GM21360 (cell line): ENCODE results near the gene DNAH5.

Source experiments
- ATAC-seq: cut with Tn5 transposase; IDR thresholded peaks from one replicate; pipeline ENCODE4 v1.9.1; 2021; ENCODE audit warnings: mild to moderate bottlenecking, moderate library complexity; ENCODE audit not compliant: unreplicated experiment

Gene DNAH5

DNA sequence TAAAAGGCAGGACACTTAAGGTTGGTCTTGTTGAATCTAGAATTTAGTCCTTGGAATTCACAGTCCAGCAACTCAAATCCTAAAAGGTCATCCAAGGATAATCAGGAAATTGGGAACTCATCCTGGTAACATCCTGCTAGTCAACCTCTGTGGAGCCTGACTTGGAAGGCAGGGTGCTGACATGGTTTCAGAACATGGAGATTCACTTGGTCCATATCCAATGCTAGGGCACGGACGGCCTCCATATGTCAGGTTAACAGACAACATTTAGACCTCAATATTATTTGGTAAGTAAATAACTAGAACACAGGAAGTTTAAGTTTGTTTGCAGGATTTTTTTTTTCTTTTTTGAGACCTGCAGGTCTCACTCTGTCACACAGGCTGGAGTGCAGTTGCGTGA lies 783 bp upstream of the DNAH5 start:
- ATAC-seq, result no peak

DNA sequence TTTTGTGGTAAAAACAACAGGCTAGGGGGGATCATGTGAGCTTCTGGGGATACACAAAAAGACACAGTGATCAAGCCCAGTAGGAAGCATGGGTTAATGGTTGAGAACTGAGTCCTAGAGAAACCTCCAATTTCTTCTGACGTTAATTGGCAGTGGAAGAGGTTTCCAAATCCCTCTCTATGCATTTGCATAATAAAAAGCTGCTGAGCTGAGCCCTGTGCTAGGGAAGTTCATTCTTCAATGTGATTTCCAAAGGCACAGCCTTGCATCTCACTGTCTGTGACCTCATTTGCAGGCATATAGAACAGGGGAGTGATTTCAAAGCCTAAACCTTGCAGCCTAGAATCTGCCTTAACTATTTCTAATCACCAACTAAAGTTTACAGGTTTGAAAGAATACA lies 812 bp downstream of the DNAH5 start:
- no peak for ATAC-seq

DNA sequence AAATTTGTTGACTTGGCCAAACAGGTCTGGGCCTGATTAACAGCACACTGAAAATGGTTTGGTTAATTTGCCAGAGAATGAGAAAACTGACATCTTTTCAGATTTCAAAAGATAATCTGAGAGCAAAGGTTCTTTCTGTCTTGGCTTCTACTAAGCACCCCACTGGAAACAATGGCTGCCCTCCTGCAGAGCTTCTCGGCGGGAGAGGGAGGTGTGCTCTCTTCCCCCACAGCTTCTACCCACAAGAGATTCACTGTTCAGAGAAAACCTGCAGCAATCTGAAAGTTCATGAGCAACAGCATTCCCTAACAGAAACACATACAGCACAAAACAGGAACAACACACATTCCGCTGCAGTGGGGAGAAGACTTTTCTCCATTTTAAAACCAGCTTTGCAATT lies 3.0 kb downstream of the DNAH5 start:
- no peak for ATAC-seq

DNA sequence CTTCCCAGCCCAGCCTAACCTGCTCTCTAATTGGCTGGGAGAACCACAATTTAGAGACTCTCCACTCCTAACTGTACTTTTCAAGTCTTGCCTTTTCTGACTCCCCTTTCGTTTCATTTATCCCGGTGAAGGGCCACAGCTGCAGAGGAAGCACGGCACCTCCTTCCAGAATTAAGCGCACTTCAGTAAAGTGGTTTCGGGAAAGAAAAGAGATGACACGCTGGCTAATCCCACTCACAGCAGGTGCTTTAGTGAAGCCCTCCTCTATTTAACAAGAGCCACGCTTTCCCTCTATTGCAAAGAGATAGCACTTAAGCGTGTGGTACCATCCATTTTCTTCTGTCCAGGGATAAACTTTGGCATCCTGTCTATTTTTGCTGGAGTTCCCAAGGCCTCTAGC lies 4.8 kb downstream of the DNAH5 start:
- ATAC-seq, result no peak

DNA sequence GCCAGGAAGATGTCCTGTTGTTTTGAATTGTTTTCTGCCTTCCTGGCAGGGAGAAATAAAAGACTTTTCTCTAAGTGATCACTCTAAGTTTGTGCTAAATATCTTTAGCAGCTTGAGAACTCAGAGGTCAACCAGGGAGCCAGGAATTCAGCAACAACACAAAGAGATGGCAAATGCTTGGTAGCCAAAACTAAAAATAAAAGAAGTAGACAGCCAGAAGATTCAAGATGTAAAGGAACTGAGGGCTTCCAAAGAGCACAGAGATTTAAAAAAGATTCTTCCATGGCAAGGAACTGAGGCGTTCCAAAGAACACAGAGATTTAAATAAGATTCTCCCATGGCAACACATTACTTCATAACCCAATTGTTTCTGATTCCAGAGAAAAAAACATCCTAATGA lies 9.6 kb downstream of the DNAH5 start:
- ATAC-seq, result no peak

DNA sequence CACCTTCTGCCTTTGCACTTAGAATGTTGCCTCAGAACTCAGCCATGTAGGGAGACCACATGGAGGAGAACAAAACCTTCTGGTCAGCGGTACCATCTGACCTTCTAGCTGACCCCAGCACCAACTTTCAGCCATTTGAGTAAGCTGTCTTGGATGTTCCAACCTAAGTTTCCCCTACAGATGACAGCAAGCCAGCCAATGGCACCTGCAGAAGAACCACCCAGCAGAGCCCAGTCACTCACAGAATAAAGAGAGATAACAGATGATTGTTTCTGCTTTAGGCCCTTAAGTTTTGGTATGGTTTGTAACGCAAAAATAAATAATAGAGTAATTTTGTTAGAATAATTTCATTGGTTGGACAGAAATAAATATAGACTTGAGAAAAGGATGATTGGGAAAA lies 10.4 kb downstream of the DNAH5 start:
- ATAC-seq, result no peak

DNA sequence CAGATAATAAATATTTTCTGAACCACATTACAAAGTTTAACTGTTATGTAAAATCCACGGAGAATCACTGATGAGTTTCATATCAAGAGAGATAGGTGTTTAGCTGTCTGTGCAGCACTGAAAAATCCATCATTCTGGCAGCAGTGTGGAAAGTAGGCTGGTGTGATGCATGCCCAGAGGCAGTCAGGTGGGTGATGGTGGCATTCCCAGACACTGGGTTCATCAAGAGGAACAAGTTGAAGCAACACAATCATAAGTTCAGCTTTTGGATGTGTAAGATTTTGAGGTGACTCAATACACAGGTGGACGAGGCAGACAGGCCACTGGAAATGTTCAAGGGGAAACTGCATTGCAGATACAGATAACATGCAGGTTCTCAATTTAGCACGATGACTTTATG lies 11.9 kb downstream of the DNAH5 start:
- no peak for ATAC-seq

DNA sequence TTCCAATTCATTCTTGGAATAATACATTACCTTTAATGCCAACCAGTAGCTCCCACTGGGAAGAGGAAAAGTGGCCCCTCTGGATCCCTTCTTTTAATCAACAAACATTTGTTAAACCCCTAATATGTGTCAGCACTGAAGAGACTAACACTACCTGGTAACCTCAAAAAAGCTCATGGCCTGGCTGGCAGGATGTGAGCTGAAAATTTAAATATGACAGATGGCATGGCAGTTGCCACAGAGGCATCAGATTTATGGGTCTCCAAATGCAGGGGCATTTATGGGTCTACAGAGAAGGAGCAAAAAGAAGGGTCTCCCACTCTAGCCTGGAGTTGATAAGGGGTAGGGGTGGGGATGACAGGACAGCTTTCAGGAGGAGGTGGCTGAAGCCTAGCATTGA lies 12.5 kb downstream of the DNAH5 start:
- ATAC-seq, result no peak

DNA sequence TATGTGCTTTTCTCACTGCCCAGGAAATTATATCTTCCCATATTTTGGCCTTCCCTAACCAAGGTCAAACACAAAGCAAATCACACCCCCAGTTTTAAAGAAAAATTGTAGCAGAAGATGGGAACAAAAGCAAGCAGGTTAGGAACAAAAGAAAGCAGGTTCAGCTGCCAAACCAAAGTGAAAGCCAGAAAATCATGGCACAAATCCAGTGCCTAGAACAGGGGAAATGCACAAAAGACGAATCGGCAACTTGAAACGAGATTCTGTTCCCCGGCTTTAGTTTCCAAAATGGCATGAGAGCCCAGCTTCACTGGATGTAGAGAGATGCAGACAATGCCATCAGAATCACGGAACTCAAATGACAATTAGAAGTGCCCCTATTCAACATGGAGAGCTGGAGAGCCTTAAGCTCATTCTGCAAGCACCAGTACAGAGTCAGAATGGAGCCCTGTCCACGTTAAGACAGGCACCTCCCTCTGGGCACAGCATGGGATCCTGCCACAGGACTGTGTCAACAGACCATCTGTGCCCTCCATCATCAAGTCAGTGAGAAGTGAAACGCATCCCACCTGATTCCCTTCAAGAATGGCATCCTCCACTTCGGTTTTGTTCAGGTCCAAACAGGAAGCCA lies 13.8 kb downstream of the DNAH5 start:
- no peak for ATAC-seq

DNA sequence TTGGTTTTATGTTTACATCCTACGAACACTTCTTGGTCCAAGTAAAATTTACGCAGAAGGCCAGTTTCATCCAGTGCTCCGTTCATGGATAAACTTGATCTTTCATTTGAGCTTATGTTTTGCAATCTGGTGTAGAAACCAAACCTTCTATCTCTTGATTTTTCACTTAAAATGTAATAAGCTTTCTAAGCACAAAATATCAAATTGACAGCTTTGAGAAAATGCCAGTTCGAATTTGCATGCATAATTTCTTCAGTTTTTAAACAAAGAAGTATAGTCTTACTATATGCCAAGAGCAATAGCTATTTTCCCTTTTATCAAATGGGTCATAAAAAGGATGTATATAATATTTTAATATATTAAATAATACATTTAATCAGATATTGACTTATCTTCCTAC lies 17.8 kb downstream of the DNAH5 start:
- ATAC-seq, result no peak

DNA sequence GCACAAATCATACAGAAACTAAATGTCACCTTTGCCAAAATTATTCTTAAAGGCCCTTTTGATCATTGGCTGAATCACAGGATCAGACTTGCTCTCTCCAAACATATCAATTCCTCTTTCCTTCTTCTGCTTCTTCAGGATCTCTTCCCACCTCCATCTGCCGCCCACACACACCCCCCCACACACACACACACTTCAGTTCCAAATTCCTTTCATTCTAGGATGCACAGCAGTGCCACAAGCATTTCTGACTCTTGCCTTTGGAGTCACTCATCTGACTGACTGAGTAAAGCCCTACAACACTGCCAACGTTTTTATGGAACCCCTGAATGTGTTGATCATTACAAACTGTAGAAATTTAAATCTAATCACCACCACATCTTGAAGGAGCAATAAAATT lies 22.9 kb downstream of the DNAH5 start:
- ATAC-seq, result no peak

DNA sequence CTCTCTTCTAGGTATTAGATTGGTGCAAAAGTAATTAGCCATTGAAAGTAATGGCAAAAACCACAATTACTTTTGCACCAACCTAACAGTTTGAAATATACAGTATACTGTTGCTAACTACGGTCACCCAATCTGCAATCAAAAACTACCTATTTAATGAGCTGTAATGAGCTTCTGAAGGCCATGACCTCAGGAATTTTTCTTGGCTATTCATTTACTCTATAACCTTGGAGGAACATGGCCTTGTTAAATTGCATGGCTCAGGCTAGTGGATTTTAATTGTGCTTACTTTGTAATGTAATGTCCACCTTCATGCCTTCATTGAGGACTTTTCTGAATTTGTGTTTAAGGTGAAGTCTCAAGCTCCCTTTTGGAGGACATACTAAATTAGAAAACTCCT lies 24.7 kb downstream of the DNAH5 start:
- no peak for ATAC-seq

DNA sequence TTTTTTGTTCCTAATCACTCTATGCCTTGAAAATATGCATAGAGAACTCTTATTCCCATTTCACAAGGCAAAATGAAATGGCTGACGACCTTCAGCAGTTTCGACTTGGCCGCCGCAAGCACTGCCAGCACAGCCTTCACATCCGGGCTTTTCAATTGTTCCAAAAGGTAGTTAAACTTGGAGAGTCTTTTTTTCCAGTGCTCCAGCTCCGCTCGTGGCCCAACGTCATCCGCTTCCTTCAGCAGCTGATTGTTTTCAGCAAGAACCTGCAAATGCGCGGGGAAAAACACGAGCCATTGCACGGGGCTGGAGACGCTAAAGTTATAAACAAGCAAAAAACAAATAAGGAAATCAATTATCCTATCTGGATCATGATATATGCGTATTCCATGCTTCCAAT lies 25.4 kb downstream of the DNAH5 start:
- ATAC-seq, result no peak

DNA sequence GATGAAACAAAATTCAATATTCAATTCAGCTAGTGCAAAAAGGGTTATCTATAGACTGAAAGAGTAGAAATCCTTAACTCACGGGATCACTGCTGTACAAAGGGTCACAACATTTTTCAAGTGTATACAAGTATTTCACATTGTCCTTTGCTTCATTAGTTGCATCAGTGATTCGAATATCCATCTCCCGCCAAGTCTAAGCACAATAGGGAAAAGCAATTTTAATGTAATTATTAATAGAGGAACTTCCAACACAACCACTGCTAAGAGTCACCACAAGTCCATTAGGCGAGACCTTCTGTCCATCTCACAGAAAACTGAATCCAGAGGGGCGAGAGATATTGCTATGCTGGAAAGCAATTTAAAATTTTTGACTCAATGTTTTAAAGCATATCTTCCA lies 27.4 kb downstream of the DNAH5 start:
- no peak for ATAC-seq

DNA sequence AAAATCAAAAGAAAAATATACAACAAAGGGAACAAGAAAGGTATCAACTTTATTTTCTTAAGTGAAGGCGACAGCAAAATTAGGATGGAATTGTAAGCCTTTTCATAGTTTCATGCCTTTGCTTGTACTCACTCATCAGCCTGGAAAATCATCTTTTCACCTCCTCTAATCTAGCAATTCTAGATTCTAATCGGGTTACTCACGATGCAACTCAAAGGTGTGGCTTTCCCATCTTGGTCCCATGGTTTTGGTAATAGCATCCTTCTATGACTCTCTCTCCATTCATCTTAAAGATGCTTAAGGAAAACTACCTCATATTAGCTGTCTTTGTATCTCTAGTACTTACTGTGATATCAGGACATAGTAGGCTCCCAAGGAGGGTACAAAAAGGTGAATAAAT lies 30.5 kb downstream of the DNAH5 start:
- no peak for ATAC-seq

DNA sequence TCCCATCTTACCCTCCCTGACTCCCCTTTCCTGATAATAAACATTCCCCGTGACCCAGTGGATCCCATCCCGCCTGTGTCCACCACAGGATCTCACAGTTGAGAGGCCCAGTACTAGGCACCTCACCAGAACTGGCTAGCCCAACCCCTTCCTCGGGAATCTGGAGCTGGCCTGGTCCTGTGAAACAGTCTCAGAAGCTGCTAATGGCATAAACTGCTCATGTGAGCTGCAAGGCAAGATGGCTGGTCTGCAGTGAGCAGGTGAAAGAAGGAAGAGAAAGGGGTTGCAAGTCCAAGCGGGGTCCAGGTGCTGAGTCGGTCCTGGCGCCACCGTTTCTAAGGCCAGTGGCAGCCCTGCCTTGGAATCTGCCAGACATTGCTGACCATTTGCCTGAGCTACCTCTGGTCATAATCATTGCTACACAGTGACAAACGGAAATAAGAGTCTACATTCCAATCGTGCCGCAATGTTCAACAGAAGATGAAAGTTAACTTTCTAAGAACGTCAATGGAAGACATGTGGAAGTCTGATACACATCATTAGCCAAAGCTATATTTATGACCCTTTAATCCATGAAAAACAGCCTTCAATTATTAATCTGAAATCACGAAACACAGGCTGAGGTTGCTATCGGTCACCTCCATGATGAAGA lies 33.7 kb downstream of the DNAH5 start:
- no peak for ATAC-seq

DNA sequence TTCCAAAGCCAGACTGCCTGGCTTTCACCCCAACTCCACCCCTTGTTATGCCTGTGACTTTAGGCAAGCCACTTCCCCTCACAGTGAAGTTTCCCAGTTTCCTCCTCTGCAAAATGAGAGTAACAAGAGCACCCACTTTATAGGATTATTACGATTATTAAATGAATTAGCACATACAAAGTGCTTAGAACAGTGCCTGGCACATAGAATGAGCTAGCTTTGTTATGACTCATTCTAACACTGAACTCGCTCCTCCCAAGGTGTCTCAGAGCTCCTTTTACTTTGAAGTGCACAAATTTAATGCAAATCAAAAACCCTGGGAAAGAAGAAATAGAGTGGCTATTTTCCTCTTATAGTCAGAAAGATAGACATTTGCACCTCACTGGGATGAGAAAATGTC lies 34.3 kb downstream of the DNAH5 start:
- ATAC-seq, result no peak

DNA sequence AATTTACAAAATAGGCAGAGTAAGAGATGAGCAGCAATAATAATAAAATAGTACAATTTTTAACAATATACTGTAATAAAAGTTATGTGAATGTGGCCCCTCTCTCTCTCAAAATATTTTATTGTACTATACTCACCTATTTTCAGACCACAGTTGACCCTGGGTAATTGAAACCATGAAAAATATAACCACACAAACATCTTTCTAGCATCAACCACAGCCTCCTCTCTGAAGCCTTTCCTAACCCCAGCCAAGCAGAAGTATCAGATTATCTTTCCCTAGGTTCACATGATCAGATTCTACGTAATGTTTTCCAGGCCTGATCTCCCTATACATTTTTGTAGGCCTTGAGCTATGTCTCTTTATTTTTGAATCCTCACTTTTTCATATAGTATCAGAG lies 35.2 kb downstream of the DNAH5 start:
- ATAC-seq, result no peak

DNA sequence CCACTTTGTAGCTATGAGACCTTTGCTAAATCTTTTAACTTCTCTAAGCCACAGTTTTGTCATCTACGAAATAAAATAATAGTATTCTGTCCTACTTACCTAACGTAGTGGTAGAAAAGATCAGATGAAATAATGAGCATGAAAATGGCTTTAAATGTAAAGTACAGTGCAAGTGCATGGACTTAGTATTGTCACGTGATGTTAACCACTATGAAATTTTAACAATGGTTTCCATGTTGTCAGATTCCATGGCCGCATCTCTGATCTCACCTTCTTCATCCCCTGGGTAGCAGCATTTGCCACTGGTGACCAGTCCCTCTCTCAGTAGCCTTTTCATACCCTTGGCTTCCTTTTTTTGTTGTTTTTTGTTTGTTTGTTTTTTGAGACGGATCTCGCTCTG lies 45.9 kb downstream of the DNAH5 start:
- ATAC-seq, result no peak

DNA sequence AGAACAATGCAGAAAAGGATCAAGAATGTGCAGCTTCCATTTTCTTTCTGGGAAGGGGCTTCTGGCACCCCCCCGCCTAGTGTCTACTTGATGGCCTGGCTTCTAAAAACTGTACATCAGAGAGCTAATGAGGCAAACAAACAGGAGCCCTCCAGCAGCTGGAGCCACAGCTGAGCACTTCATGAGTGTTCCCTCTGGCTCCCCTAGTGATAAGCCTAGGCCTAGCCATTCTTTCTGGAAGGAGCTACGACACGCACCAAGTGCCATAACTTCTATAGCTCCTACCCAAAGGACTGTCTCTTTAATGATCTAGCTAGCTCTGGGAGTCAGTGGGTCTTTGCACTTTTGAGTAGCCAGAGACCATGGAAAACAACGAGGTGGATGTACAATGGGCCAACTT lies 66.1 kb downstream of the DNAH5 start:
- no peak for ATAC-seq

DNA sequence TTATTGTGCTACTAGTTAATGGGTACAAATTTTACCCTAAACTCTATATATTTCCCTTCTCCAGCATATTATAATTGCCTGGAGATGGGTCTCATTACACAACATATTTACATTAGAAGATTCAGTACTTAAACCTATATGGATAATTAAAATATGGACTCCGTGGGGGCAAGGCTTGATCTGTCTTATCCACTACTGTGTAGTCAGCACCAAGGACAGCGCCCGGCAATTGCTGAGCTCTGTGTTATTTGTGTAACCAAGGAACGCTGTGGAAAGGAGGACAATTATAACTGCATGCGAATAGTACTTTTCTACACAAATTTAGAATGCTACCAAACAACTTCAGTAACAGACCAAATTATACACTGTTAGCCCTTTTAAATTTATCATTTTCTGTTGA lies 77.7 kb downstream of the DNAH5 start:
- ATAC-seq, result no peak

DNA sequence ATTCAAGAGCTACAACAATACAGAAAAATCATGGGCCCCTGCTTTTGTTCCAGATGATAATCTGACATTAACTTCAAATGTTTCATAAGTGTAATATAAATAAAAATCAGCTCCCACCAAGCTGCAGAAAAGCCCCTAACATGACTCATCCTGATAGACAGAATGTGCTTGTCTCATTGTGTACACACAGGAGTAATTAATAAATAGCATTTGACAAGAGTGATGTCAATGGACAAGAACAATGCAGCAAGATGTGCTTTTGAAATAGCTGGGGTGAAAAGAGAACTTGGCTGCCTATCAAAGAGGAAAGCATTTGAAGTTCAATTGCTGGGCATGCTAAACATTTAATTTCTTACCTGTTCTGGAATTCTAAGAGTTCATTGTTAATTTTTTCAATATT lies 79.2 kb downstream of the DNAH5 start:
- no peak for ATAC-seq

DNA sequence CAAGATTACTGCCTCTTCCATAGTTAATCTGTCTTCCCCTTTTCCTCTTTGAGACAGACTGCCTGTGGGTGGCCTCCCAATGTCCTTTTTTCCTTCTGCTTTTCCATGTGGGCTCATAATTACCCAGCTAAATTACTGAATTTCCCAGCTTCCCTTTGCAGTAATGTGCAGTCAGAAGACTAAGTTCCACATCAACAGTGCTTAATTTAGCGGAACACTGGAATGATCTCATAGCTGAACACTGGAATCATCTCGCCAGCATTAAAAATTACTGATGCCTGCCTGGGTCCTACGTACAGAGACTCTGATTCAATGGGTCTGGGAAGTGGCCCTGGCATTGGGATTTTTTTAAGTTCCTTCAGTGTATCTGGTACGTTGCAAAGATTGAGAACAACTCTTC lies 84.3 kb downstream of the DNAH5 start:
- ATAC-seq, result no peak
